GM21723 (cell line): Measurements from ENCODE around the gene SLC44A4.

Source experiments
- ATAC-seq: cut with Tn5 transposase; IDR thresholded peaks from one replicate; pipeline ENCODE4 v1.9.1; 2021; ENCODE audit warnings: mild to moderate bottlenecking, moderate library complexity; ENCODE audit not compliant: unreplicated experiment

SLC44A4 gene

GRCh38 chr6:31901415-31901952, 22.7 kb upstream of the SLC44A4 start:
- no peak for ATAC-seq

GRCh38 chr6:31900917-31901414, 22.2 kb upstream of the SLC44A4 start:
- no peak for ATAC-seq

GRCh38 chr6:31899882-31900722, 21.3 kb upstream of the SLC44A4 start:
- ATAC-seq = no peak

GRCh38 chr6:31899215-31899614, 20.4 kb upstream of the SLC44A4 start:
- ATAC-seq = no peak

GRCh38 chr6:31898383-31899011, 19.7 kb upstream of the SLC44A4 start:
- peak; percentile 33 for ATAC-seq

- peak; percentile 49 for ATAC-seq
These were observed 19.0 kb upstream of the SLC44A4 start, which contains the start of gene EHMT2 for GRCh38 chr6:31897612-31898382. Gene EHMT2 (minus strand): TSS chr6:31897698. CDS start chr6:31897677, 21 bp downstream.

- ATAC-seq = no peak
These were observed 18.2 kb upstream of the SLC44A4 start for GRCh38 chr6:31896856-31897611.

- no peak for ATAC-seq
These were observed 17.7 kb upstream of the SLC44A4 start for GRCh38 chr6:31896493-31896855.

- ATAC-seq = no peak
These were observed 14.0 kb upstream of the SLC44A4 start for GRCh38 chr6:31892821-31893220.

GRCh38 chr6:31889331-31889972, 10.7 kb upstream of the SLC44A4 start:
- no peak for ATAC-seq

GRCh38 chr6:31888276-31889258, 9.8 kb upstream of the SLC44A4 start:
- no peak for ATAC-seq

- no peak for ATAC-seq
These were observed 8.6 kb upstream of the SLC44A4 start for GRCh38 chr6:31887173-31888007.

GRCh38 chr6:31886541-31886991, 7.8 kb upstream of the SLC44A4 start:
- no peak for ATAC-seq

- ATAC-seq = no peak
These were observed 5.8 kb upstream of the SLC44A4 start for GRCh38 chr6:31884528-31885035.

- no peak for ATAC-seq
These were observed 4.9 kb upstream of the SLC44A4 start for GRCh38 chr6:31883676-31884075.

- ATAC-seq = no peak
These were observed 3.5 kb upstream of the SLC44A4 start for GRCh38 chr6:31882344-31882743.

GRCh38 chr6:31881136-31881859, 2.5 kb upstream of the SLC44A4 start:
- no peak for ATAC-seq
